HPDE6-E6E7 (cell line): ENCODE measurements around the gene RASGRF1.

Experiments
- DNase-seq: peaks from one replicate; pipeline ENCODE4 v3.0.0; 2011; ENCODE audit warnings: missing footprints; ENCODE audit errors: extremely low spot score

The RASGRF1 gene

DNA sequence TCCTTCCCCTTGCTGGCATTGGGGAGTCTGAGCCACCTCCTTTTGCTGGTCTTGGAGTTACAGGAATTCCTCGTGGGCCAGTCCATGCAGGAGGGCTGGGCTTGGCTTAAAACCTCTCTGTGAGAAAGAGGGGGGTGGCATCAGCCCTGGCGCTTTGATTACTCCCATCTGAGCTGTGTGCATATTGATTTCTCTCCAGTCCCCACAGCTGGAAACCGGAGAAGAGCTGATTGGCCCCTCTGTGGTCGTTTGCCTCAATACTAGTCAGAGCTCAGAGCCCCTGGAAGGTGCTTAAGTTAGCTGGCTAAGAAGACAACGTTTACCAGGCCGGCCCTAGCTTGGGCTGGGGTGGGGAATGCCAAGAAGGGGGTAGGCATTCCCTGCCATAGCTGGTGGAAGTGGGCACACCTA lies 4.0 kb upstream of the RASGRF1 start:
- DNase-seq = no peak

DNA sequence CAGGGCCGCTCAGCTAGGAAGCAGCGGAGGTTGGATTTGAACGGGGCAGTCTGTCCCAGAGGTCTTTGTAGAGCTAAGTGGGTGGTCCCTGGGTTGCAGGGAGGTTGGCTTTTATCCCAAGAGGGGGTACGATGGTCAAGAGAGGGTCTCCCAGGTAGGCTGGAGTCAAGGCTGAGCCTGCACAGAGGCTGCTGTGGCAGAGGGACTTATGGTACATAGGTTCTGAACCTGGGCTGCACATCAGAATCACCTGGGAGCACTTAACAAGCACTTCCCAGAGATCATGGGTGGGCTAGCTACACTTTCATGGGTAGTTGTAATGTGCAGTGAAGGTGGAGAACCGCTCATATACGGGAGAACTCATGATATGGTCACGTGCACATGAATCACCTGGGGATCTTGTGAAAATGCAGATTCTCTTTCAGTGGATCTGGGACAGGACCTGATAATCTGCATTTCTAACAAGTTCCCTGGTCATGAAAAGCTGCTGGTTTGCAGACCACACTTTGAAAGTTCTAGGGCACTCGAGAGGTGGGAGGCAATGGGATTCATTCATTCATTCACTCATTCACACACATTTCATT lies 2.9 kb upstream of the RASGRF1 start:
- no peak for DNase-seq

DNA sequence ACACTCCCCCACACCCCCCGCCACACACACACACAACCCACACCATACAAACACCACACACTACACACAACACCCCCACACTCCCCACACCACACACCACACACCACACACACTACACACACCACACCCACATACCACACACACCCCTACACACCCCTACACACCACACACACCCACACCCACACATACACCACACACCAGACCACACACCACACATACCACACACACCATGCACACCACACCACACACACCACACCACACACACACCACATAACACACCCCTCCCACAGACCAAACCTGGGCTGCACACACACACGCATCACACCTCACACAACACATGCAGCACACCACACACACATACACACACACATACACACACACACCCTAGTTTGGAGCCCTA lies 1.8 kb upstream of the RASGRF1 start:
- DNase-seq = no peak

DNA sequence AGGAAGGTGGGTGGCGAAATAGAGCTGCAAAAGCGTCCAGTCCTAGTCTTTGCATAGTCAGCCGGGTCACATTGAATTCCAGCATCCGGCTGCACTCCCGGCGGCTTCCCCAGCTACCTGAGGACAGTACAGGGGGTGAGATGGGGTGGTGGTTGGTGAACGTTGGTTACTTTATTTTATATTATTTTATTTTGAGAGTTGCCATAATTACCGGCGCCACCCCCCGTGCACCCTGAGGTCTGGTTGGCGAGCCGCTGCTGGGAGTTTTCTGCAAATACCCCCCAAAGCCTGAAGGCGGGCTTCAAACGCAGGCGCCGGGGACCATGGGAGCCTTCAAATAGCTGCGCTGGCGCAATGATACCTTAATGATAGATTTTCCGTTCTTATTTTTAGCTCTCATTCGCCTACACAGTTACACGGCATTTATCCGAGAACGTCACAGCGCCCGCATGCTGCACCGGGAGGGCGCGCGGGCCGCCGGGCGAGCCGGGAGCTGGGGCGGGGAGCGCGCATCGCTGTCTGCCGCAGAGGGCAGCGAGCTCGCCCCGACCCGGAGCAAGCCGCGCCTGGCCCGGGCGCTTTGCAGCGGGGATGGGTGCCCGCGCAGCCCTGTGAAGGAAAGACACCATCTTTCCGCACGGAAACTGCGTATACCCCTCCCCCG lies 756 bp upstream of the RASGRF1 start:
- peak; percentile 11 for DNase-seq

DNA sequence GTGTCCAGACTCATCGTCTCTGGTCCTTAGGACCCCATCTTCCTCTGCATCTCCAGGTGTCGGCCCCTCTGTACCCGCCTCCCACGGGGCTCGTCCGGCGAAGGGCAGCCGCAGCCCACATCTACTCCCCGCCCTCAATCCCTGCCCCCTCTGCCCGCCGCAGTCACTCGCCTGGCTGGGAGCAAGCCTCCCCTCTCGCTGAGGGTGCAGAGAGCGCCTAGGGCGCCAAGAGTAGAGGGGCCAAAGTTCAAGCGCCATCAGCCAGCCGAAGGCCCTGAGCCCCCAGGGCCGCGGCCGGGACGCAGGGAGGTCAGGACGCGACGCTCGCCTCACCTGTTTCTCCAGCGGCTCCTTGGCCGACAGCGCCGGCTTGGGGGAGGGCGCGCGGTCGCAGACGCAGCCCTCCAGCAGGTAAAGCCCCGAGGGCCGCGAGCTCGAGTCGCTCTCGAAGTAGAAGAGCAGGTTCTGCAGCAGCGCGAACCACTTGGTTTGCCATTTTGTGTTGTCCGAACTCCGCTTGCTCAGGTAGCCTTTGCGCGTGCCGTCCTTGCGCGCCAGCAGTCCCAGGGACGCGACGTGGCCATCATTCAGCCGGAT lies 592 bp downstream of the RASGRF1 start:
- no peak for DNase-seq

DNA sequence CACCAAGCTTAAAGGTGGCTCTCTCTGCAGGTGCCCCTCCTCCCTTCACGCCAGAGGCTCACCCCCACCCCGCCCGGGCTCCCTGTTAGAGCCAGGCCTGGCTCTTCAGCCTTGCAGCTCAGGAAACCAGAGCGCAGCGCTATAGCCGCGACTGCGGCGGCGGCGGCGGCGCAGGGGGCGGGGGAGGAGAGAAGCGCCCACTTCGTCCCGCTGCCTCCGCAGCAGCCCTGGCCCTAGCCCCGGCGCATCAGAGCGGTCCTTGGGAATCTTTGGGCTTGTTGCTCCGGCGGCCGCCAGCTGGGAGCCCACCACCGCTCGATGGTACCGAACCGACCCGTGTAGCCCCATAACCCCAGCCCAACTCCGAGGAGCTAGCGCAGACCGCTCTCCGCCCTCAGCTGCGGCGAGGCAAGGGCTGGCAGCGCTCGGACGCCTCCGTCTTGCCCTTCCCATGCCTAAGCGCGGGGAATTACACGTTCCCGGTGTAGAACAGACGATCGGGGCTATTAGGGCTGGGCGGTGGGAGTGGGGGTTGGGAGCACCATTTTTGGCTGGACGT lies 1.2 kb downstream of the RASGRF1 start:
- no peak for DNase-seq

DNA sequence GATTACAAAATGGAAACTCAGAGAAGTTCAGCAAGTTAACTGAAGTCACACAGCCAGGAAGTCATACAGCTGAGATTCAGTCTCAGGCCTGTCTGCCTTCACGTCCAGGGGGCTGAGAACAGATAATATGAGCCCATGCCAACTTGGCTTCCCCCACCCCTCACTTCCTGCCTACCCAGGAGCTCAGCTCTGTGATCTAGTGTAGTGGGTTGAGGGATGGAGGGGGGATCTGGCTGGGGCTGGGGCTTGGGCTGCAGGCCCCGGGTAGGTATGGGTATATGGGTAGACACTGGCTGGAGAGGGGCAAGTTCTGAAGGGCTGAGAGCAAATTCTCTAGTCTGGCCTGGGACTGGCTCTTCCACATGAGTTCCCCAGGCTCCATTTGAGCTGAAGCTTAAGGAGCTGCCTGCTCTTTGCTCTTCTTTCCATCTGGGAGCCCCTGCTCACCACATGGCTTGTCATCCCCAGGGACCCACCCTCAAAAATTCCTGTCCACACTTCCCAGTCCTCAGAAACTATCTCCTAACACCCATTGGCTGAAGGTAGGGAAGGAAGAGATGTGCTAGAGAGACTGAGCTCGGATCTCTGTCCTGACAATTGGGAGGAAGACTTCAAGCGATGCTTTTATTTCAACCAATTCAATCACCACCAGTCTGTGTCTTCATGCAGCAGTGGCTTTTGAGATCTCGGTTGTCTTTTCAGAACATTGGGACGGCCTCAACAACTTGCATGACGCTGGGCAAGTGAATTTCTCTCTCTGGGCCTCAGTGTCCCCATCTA lies 2.0 kb downstream of the RASGRF1 start:
- DNase-seq = no peak

DNA sequence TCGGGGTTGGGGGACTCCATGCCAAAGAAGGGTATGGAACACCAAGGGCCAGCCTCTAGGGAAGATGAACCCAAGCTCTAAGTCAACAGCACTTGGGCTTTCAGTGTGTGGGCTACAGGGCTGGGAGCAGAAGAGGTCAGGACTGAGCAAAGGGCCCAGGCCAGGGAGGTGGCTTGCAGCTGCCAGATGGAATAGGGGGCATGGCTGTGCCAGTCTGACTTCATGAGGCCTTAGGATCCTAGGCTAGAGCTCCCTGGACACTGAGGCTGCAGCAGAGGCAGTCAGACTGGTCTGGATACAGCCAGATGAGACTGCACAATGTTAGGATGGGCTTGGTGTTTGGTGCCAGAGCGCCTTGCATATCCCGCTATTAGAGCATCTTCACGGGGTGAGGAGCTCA lies 3.8 kb downstream of the RASGRF1 start:
- no peak for DNase-seq

DNA sequence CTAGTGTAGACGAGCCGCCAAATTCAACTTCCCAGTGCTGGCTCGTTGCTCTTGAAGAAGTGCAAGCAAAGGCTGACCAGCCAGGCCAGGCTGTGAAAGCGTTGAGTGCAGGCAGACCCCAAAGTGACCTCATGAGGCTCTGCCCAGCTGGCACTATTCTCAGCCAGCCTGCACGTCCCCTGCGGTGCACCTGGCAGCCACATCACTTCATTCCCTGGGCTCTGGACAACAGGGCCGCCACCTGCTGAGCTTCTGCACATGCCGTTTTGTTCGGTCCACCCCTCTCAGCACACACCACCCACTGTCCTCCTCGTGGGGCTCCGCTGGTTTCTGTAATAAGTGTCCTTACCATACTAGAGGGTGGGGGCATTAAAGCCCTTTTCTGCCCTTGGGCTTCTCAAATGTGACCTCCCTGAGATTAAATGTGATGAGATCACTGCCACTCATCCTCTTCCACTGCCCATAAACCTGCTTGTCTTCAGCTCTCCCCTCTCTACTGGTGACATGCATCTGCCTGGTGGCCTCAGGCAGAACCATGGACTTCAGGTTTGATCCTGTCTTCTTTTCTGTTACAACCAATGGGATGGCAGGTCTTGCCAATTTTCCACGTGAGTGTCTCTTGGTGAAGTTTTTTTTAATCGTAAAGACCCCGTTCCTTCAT lies 6.1 kb downstream of the RASGRF1 start:
- DNase-seq = no peak

DNA sequence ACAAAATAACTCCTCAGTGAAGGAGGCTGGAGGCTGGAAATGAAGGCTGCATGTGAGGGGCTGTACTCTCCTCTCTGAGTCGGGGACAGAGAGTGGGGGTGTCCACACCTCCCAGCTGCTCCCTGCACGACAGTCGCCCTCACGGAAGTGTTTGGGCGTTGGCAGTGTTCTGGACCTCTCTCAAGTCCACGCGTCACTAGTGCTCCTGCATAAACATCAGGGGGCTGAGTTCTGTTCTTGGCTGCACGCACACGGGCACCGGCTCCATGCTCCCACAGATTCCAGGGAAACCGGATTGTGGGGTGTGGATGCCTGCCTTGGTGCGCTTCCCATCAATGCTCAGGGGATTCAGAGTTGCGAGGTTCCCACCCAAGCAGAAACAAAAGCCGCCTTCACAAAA lies 7.4 kb downstream of the RASGRF1 start:
- DNase-seq = no peak

DNA sequence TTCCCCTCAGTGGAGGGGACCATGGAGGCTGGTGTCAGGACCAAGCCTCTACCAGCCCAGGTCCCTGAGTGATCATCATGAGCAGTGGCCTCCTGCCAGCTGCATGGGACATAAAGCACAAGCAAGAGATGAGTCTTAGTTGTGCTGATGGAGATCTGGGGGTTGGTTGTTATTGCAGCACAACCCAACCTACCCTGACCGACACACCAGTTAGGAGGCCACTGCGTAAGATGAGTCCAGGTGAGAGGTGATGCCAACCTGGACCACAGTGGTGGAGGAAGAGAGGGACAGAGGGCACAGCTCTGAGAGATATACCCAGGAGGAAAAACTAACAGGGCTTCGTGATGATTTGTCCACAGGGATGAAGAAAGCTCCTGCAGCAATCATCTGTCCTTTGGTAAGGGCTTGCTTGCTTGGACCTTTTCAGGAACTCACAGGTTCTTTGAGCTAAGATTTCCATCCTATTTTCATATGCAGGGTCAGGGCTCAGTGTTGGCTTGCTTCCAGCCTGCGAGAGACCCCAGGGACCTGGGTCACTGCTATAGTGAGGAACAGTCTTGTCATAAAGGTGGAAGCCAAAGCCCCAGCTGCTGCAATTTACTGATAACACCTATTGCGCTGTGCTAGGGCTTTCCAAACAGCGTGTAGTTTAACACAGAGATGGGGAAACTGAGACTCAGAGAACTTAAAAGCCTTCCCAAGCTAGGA lies 8.1 kb downstream of the RASGRF1 start:
- DNase-seq = no peak

DNA sequence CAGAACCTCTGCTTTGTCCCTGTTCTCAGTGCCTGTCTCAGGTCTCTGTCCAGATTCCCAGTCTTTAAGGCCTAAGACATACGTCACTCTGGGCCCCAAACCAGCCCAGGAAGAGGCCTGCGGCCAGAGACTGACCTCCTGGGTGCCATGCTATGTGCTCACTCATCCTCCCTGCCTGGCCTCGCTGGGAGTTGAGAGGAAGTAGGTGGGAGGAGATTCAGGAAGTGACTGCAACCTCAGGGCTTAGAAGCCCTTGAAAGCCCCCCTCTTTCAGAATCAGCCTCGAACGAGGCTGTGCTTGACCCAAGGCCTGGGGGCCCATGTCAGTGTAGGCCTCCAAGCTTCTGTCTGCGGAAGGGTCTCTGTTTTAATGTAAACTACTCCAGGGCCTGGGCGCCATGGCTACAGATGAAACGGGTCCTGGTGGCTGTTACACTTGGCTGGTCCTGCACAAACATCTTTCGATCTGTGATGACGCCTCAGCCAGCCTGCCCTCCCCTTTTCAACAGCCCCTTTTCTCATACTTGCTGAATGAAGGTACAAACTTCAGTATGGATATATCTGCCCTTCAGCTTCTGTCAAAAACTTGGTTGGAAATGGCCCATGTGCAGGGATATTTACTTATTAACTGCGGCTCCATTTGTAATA lies 11.7 kb downstream of the RASGRF1 start:
- no peak for DNase-seq

DNA sequence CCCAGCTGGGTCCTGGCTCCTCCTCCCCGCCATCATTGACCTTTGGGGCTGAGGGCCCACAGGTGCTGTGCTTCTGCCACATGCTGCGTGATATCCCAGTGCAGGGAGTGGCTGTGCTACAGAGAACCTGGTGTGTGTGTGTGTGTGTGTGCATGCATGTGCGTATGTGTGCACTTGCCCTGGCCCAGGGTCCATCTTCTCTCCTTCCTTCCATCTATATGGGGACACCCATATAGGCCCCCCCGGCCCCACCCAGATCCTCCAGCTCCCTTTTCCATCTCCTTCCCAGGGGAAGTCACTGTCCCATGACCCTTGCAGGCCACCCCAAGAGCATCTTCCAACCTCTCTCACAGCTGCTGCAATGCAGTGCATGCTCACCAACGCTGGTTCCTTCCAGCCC lies 12.6 kb downstream of the RASGRF1 start:
- DNase-seq = no peak

DNA sequence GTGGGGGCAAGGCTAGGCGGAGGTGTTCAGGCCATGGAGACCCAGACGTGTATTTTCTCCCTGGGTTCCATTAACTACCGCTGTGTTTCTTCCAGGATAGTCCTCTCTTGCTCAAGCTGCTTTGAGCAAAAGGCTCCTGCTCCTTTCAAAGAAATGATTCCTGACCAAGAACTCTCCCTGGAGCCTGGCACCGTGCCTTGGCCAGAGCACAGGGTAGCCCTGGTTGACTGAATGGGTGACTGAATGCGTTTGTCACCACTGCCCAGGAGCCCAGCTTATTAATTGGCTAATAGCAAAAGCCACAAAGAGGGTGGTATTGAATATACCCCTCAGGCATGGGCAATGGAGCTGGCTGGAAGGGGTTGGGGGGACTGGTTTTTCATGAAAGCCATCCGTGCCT lies 13.9 kb downstream of the RASGRF1 start:
- no peak for DNase-seq

DNA sequence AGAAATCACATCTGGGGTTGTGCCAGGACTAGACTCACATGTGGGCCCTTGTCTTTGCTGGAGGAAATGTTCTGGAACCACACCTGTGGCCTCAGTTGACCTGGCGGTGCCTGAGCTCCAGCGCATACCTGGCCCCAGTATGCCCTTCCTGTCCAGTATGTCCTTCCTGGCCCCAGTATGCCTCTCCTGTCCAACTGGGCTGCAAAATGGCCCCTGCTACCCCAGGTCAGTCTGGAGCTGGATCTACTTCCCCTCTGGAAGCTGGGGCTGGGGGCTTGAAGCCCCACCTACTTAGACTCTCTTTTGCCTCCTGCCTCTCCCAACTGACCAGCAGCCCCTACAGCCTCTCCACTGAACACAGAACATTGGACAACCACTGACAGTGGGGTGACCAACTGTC lies 15.3 kb downstream of the RASGRF1 start:
- DNase-seq = no peak

DNA sequence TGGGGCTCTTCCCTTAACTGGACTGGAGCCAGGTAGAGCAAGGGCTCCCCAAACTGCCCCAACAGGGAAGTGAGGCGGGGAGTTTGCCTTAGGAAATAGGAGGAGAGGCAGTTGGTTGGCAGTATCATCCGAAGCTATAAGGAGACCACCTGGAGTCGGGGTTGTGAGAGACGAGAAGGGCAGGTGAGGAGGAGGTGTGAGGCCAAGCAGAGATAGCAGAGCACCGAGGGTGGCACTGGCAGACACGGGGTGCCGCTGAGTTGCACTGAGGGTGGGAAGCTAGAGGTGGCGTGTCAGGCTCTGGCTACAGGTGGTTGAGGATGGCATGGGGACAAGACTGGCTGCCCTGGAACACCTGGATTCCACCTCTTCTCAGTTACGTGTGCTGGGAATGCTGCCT lies 17.2 kb downstream of the RASGRF1 start:
- no peak for DNase-seq

DNA sequence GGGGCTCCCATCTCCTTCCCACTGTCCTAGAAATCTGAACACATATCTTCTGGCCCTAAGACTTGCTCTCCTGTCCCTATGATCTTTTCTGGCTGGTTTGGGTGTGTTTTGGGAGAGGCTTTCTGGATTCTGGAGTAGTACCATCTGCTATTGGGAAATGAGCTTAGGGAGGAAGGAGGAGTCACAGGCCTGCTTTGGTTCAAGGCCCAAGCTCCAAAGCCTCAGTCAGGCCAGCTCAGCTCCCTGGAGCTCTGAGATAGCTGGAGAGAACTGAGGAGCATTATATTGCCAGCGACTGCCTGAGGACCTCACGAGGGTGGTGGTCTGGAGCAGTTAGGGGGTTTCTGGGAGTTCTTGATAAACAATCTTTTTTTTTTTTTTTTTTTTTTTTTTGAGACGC lies 18.7 kb downstream of the RASGRF1 start:
- no peak for DNase-seq

DNA sequence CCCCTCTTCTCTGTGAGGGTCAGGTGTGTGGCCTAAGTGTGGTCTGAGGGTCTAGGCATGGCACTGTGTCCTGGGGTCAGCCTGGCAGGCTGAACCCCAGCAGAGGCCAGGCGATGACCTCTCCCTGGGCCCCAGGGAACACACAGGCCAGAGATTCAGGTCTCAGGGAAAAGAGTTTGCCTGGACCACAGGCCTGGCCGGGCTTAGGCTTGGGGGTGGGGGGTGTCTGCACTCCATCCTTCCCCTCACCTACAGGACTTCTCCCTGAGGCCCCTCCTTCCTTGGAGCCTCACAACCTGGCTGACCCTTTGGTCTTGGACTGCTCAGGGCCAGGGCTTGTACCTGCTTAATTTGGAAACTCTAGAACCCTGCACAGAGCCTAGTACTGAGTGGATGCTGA lies 21.8 kb downstream of the RASGRF1 start:
- DNase-seq = no peak

DNA sequence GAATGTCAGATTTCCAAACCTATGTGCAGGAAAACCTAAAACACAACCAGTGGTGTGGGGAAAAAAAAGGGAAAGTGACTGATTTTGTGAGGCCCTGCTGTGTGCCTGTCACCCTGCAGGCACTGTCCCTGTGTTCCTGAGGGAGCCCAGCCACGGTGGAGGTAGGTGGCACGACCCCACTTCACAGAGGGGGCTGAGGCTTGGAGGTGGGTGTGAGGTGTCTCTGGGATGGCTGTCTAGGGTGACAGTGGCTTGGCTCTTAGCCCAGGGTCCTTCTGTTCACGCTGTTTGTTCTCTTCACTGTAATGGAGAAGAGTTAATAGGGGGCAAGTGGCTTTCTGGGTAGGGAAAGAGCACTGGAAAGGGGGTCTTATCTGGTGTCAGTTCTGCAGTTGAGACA lies 22.6 kb downstream of the RASGRF1 start:
- DNase-seq = no peak

DNA sequence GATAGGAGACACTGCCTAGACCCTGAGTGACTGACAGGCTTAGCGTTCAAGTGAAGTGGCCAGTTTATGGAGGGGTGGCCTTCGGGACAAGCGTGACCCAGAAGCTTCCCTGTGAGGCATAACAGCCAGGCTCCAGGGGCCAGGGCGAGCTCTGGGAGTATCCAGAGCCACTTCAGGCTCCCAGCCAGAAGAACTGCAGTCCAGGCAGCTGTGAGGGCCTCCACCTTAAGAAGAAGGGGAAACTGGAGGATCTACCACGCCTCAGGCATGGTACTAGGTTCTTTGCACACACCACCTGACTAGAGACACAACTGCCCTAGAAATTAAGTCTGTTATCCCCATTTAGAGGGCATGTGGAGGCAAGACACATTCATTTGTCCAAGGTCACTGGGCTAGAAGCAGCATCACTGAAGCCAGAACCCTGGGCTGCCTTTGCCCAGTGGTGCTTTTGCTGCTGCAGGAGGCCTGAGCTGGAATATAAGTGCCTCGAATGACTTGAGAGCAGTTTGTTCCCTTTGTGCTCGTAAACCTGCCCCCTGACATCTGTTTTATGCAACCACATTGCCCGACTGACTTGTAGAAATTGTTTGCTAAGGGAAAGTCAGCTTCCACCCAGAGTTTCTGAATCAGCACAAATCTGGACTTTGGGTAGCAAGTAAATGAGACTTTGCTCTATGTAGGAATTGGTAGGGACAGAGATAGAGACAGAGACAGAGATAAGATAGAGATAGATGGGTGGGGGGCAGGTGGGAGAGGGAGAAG lies 23.3 kb downstream of the RASGRF1 start:
- no peak for DNase-seq
